HEK293T (cell line): ENCODE results near the gene GALNS.

Experiments used
- CTCF ChIA-PET: fragments of 350-600 bp; formaldehyde crosslinking; extraction: SDS; loops from one replicate; lab custom pipeline; 2021; ENCODE audit warnings: antibody characterized with exemption, inconsistent platforms; lab: Yijun Ruan, JAX
- POLR2A ChIA-PET: fragments of 350-600 bp; formaldehyde crosslinking; extraction: SDS; loops from one replicate; lab custom pipeline; 2020; ENCODE audit warnings: antibody characterized with exemption, inconsistent platforms; lab: Yijun Ruan, JAX
- DNase-seq: peaks from one replicate; pipeline ENCODE4 v3.0.0; 2012; ENCODE audit warnings: mixed read lengths; ENCODE audit errors: extremely low spot score
- ARNT ChIP-seq: fragments of 450-650 bp; IDR thresholded peaks from 2 replicates; pipeline ENCODE4 v1.6.1; 2017; ENCODE audit warnings: mild to moderate bottlenecking
- BHLHE40 ChIP-seq: fragments of 450-650 bp; IDR thresholded peaks from 2 replicates; pipeline ENCODE4 v1.6.1; 2016; ENCODE audit warnings: mild to moderate bottlenecking, moderate library complexity, borderline replicate concordance
- CTBP1 ChIP-seq: fragments of 450-650 bp; IDR thresholded peaks from 2 replicates; pipeline ENCODE4 v1.6.1; 2016; ENCODE audit warnings: borderline replicate concordance
- ELF4 ChIP-seq: fragments of 450-650 bp; IDR thresholded peaks from 2 replicates; pipeline ENCODE4 v1.6.1; 2017; ENCODE audit warnings: antibody characterized with exemption
- FOXA1 ChIP-seq: fragments of 450-650 bp; IDR thresholded peaks from 2 replicates; pipeline ENCODE4 v1.6.1; 2016; ENCODE audit warnings: mild to moderate bottlenecking
- FOXK2 ChIP-seq: fragments of 450-650 bp; IDR thresholded peaks from 2 replicates; pipeline ENCODE4 v1.6.1; 2016; ENCODE audit warnings: mild to moderate bottlenecking
- FOXM1 ChIP-seq: fragments of 450-650 bp; IDR thresholded peaks from 2 replicates; pipeline ENCODE4 v1.6.1; 2017; ENCODE audit warnings: mild to moderate bottlenecking, borderline replicate concordance
- HDGF ChIP-seq: fragments of 450-650 bp; IDR thresholded peaks from 2 replicates; pipeline ENCODE4 v1.6.1; 2017; ENCODE audit warnings: antibody characterized with exemption, borderline replicate concordance
- L3MBTL2 ChIP-seq: fragments of 450-650 bp; conservative IDR thresholded peaks from 2 replicates; pipeline ENCODE4 v1.6.1; 2016; ENCODE audit warnings: mild to moderate bottlenecking
- LEF1 ChIP-seq: fragments of 450-650 bp; IDR thresholded peaks from 2 replicates; pipeline ENCODE4 v1.6.1; 2017; ENCODE audit warnings: mild to moderate bottlenecking, borderline replicate concordance
- NFRKB ChIP-seq: fragments of 450-650 bp; IDR thresholded peaks from 2 replicates; pipeline ENCODE4 v1.6.1; 2016; ENCODE audit warnings: mild to moderate bottlenecking, moderate library complexity
- SP1 ChIP-seq: fragments of 450-650 bp; IDR thresholded peaks from 2 replicates; pipeline ENCODE4 v1.6.1; 2017
- SUZ12 ChIP-seq: fragments of 450-650 bp; IDR thresholded peaks from 2 replicates; pipeline ENCODE4 v1.6.1; 2016; ENCODE audit warnings: mild to moderate bottlenecking
- TARDBP ChIP-seq: fragments of 450-650 bp; IDR thresholded peaks from 2 replicates; pipeline ENCODE4 v1.6.1; 2016
- ZNF384 ChIP-seq: fragments of 450-650 bp; IDR thresholded peaks from 2 replicates; pipeline ENCODE4 v1.6.1; 2016
- TF ChIP-seq, protein P1 (sequence below): fragments of 450-650 bp; IDR thresholded peaks from 2 replicates; pipeline ENCODE4 v1.6.1; 2016

GALNS gene

DNA sequence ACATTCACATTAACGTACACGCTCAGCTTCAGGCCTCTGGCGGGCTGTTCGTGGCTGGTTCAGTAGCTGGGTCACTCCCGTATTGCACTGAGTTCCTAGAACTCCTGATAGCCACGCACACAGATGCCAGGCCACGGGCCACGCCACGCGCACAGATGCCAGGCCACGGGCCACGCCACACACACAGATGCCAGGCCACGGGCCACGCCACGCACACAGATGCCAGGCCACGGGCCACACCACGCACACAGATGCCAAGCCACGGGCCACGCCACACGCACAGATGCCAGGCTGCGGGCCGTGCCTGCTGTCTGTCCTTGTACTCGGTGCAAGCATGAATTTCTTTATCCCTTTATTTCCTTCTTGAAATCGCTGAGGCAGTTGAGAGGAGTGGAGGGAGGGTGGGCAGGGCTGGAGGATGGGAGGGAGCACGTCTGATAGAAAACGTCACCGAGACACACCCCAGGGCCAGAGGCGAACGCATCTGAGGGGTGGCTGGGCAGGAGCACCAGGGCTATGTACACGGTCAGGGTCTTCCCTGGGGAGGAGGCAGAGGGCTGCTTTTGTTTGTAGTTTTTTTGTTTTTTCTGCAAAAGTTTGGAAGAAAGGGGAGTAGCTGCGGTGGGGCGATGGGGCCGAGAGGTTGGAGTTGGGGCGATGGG lies 18.3 kb upstream of the GALNS start:
- ChIA-PET CTCF (no interaction called here), POLR2A (no interaction called here)
- DNase-seq: no peak
- TF ChIP-seq HDGF: no peak
- TF ChIP-seq ARNT: no peak
- TF ChIP-seq FOXA1: no peak
- no peak for TF ChIP-seq ZNF384
- TF ChIP-seq CTBP1: no peak
- TF ChIP-seq SP1: no peak
- TF ChIP-seq ELF4: no peak
- no peak for TF ChIP-seq FOXM1
- no peak for TF ChIP-seq TARDBP
- no peak for TF ChIP-seq FOXK2
- no peak for TF ChIP-seq SUZ12
- TF ChIP-seq, protein P1, sequence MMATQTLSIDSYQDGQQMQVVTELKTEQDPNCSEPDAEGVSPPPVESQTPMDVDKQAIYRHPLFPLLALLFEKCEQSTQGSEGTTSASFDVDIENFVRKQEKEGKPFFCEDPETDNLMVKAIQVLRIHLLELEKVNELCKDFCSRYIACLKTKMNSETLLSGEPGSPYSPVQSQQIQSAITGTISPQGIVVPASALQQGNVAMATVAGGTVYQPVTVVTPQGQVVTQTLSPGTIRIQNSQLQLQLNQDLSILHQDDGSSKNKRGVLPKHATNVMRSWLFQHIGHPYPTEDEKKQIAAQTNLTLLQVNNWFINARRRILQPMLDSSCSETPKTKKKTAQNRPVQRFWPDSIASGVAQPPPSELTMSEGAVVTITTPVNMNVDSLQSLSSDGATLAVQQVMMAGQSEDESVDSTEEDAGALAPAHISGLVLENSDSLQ: no peak
- no peak for TF ChIP-seq LEF1
- TF ChIP-seq L3MBTL2: no peak
- no peak for TF ChIP-seq BHLHE40

DNA sequence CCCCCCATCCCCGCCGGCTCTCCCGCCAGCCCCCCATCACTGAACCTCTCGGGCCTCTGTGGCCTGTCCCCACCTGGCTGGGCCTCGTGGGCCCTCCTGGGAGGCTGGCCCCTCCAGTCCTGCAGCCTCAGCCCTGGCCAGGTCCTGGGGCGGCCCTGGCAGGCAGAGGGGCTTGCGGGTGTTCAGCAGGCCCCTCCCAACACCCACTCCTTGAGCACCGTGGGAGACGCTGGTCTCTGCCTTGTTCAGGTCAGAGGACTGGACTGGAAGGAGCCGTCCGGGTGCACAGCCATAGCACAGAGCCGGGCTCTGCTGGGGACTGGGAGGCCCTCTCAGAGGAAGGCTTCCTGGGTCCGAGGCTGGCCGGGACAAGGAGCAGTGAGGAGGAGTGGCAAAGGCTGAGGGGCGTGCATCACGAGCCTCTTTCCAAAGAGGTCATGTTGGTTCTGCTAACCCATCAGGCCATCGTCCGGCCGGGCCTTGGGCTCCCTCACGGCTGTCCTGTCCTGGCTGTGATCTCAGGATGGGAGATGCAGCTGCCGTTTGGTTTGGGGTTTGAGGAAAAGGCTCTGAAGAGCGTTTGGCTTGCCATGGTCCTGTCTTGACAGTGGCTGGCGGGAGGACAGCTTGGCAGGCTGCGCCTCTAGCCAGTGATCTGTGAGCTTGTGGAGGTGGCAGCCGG lies 16.0 kb upstream of the GALNS start:
- DNase-seq: no peak
- CTCF ChIA-PET: no interaction called here
- POLR2A ChIA-PET: no interaction called here
- TF ChIP-seq LEF1 (no peak), HDGF (no peak), NFRKB (no peak), L3MBTL2 (no peak), FOXA1 (no peak), TARDBP (no peak), ZNF384 (no peak), ARNT (no peak), SP1 (no peak), BHLHE40 (no peak)
- TF ChIP-seq, protein P1: no peak

DNA sequence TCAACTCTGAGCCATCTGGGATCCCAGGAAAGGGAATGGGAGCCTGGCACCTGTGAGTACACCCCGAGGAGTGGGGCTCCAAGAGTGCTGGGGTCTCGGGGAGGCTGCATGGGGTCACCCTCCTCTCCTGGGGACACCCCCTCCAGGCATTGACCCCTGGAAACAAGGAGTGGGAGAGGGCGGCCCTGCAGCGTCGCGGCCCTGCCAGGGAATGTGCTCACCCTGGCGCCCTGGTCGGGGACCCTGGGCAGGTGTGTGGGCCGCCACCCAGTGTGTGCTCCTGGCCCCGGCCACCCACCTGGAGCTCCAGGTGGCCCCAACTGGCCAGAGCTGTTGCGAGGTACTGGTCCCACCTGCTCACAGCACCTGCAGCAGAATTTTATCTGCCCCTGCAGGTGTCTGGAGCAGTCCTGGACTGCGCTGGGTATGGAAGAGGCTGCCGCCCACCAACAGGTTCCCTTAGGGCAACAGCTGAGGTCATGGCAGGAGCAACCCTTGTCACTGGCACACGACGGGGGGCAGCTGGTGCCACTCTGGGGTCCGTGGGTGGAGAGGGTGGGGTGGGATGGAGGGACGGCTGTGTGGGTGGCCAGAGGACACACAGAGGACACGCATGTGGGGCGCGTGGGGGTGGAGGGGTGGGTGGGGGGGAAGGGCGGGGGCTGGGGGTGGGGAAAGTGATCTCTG lies 15.1 kb upstream of the GALNS start:
- ChIA-PET POLR2A (no interaction called here), CTCF (no interaction called here)
- TF ChIP-seq HDGF (no peak), FOXA1 (no peak), CTBP1 (no peak), BHLHE40 (no peak), LEF1 (no peak), SUZ12 (no peak), FOXK2 (no peak), L3MBTL2 (no peak), ZNF384 (no peak), ARNT (no peak), ELF4 (no peak), FOXM1 (no peak), SP1 (no peak), NFRKB (no peak)
- TF ChIP-seq, protein P1: no peak
- no peak for DNase-seq

DNA sequence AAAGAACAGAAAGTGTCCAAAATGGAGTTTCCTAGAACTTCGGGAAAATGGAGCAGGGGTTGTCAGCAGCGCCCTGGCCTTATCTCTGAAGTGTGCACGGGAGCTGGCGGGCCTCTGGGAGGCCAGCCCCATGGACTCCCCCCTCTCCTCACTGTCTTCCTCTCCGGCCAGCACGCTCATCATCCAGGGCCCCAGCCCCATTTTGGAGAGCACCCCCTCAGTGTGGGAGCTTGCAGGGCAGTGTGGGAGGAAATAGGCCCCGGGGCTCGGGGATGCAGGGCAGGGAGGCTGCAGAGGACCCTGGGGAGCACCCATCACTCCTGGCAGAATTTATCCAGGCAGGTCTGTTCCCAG lies 14.6 kb upstream of the GALNS start:
- ChIA-PET CTCF (no interaction called here), POLR2A (no interaction called here)
- no peak for DNase-seq
- TF ChIP-seq FOXA1 (no peak), NFRKB (no peak)

DNA sequence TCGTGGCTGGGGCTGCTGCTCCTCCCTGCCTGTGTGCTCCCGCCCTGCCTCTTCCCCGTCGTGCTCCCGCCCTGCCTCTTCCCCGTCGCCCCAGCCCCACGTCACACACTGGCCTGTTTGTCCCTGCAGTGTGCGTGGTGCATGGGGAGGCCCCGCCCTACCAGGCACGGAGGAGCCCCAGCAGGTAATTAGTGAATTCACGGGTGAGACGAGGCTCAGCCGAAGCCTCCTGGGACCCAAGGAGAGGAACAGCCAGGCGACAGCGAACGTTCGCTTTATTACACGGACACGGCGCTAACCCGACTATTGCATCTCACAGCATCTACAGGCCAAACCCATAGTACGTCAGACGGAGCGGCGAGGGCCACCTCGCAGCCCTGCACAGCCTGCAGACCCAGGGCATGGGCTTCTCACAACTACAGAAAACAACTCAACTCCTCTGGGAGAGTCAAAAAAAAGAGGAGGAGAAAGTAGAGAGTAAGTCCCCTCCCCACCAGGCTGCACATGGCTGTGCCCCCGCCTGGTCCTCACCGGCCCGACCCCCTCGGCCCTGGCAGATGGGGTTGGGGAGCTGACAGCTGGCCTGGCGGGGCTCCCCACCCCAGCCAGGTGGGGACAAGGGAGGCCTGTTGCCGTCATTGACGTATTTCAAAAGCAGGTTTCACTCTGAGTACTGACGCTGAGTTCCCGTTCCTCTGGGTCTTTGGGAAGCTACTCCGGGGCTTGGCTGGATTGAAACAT lies 14.0 kb upstream of the GALNS start:
- no peak for TF ChIP-seq ARNT
- no peak for TF ChIP-seq SUZ12
- TF ChIP-seq NFRKB: no peak
- no peak for TF ChIP-seq LEF1
- no peak for TF ChIP-seq BHLHE40
- TF ChIP-seq ZNF384: no peak
- no peak for TF ChIP-seq FOXA1
- TF ChIP-seq, protein P1: no peak
- no peak for TF ChIP-seq L3MBTL2
- no peak for TF ChIP-seq SP1
- no peak for TF ChIP-seq HDGF
- CTCF ChIA-PET: no interaction called here
- POLR2A ChIA-PET: no interaction called here
- no peak for DNase-seq
